Activated CD8-positive, alpha-beta T cell treated with anti-CD3 and anti-CD28 coated beads for 36 hours (primary cell): ENCODE results near the gene TRAPPC3. TPM values are rescaled to one million over a fixed set of nuclear protein-coding genes. Genes with fewer than 3 reads are reported as not detected.

Experiments used
- ATAC-seq: fragments of 200-7000 bp; cut with Tn5 transposase; one replicate; pipeline ENCODE4 v1.10.0; 2021; ENCODE audit warnings: mild to moderate bottlenecking, moderate library complexity
- CTCF ChIA-PET: fragments of 350-600 bp; sonication (Branson Sonifier 250); formaldehyde crosslinking; loops from one replicate; lab custom pipeline; 2021; ENCODE audit warnings: antibody characterized with exemption; lab: Charles Lee
- POLR2A ChIA-PET: fragments of 350-600 bp; sonication (Branson Sonifier 250); formaldehyde crosslinking; loops from one replicate; lab custom pipeline; 2021; ENCODE audit warnings: antibody characterized with exemption; lab: Charles Lee
- DNase-seq: peaks from one replicate; pipeline ENCODE4 v3.0.0-alpha.2; 2020
- H3K27ac Mint-ChIP-seq: one replicate; pipeline ENCODE4 v1.8.0; 2021; ENCODE audit warnings: mild to moderate bottlenecking, mixed read lengths
- H3K27me3 Mint-ChIP-seq: one replicate; pipeline ENCODE4 v1.8.0; 2021; ENCODE audit warnings: mixed read lengths
- H3K36me3 Mint-ChIP-seq: one replicate; pipeline ENCODE4 v1.8.0; 2021; ENCODE audit warnings: low read depth, mixed read lengths
- H3K4me1 Mint-ChIP-seq: one replicate; pipeline ENCODE4 v1.8.0; 2021; ENCODE audit warnings: low read depth, mixed read lengths
- H3K4me3 Mint-ChIP-seq: one replicate; pipeline ENCODE4 v1.8.0; 2021; ENCODE audit warnings: mild to moderate bottlenecking, moderate library complexity, mixed read lengths
- H3K9me3 Mint-ChIP-seq: one replicate; pipeline ENCODE4 v1.8.0; 2021; ENCODE audit warnings: mixed read lengths
- CTCF ChIP-seq: fragments of 200-600 bp; IDR thresholded peaks from one replicate; pipeline ENCODE4 v1.8.0; 2022; ENCODE audit warnings: antibody characterized with exemption, mild to moderate bottlenecking
- intact Hi-C: fragments of 100-400 bp; cut with micrococcal nuclease; formaldehyde crosslinking; loops from one replicate; pipeline ENCODE4 v1.10.0; 2022
- total RNA-seq, 2 experiments: library from RNA; stranded (reverse); gene quantifications; one replicate each; pipeline ENCODE4 v1.2.3, GENCODE V29; 2021

Gene TRAPPC3
- total RNA-seq, 2 experiments from 2014 or later = 47.9 to 48.4 TPM

GRCh38 chr1:36134505-36135329, 14.6 kb downstream of the TRAPPC3 start:
- H3K9me3 Mint-ChIP-seq = no peaks in the 10 kb centered on the region
- peak; percentile 75 for DNase-seq
- H3K27ac Mint-ChIP-seq = peak overlapping the region; percentile 28
- no peak overlapping the region for H3K4me3 Mint-ChIP-seq
- ChIA-PET CTCF (interaction anchor here (0.6 to 6.3 kb wide), 40 partner anchors 10 to 285 kb away, joined by 3 to 86 read pairs (median 4); partner anchors contain the start of genes ADPRS, AGO3, EVA1B and TRAPPC3), POLR2A (interaction anchor here (0.6 to 2.4 kb wide), 6 partner anchors 14 to 262 kb away, joined by 3 to 8 read pairs (median 4); partner anchors contain the start of gene TRAPPC3)
- no peaks in the 10 kb centered on the region for H3K4me1 Mint-ChIP-seq
- peak; percentile 90 for TF ChIP-seq CTCF
- no peaks in the 10 kb centered on the region for H3K27me3 Mint-ChIP-seq
- intact Hi-C loops = loop anchor here (2.0 kb wide), 1 partner anchor 34 kb away; no protein-coding TSS in a partner anchor
- H3K36me3 Mint-ChIP-seq = peaks cover 7% of the 10 kb centered on the region
- peak; percentile 89 for ATAC-seq

DNA sequence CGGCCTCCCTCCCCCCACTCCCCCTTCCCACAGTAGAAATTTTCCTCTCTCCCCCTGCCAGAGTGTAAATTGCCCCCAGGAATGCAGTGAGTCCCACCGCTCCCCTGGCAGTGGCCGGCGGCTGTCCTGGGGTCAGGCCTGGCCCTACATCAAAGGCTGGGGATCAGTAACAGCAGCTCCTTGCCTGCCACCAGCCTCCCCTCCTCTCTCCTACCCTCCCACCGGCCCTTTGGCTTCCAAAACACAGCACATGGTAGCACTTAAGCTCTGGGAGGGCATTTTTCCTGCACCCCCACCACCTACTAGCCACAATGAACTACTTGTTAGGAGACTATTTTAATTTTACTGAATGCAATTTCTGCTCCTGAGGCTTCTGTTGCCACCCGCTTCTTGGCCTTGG, 15.3 kb downstream of the TRAPPC3 start:
- ChIA-PET POLR2A (interaction anchor here (1.1 to 2.4 kb wide), 3 partner anchors 15 to 34 kb away, joined by 3 to 8 read pairs (median 4); partner anchors contain the start of gene TRAPPC3), CTCF (interaction anchor here (1.0 to 6.3 kb wide), 22 partner anchors 11 to 286 kb away, joined by 3 to 86 read pairs (median 6); partner anchors contain the start of genes AGO3 and TRAPPC3)
- H3K4me3 Mint-ChIP-seq = no peak overlapping the region
- intact Hi-C loops = loop anchor here (2.0 kb wide), 1 partner anchor 33 kb away; no protein-coding TSS in a partner anchor
- DNase-seq (no peak), ATAC-seq (no peak)
- H3K9me3 Mint-ChIP-seq = no peaks in the 10 kb centered on the region
- H3K27me3 Mint-ChIP-seq = no peaks in the 10 kb centered on the region
- no peaks in the 10 kb centered on the region for H3K4me1 Mint-ChIP-seq
- TF ChIP-seq CTCF = no peak
- H3K36me3 Mint-ChIP-seq = peaks cover 7% of the 10 kb centered on the region
- H3K27ac Mint-ChIP-seq = no peak overlapping the region

GRCh38 chr1:36133484-36133883, 15.8 kb downstream of the TRAPPC3 start:
- ChIA-PET POLR2A (interaction anchor here (1.1 to 2.4 kb wide), 3 partner anchors 15 to 33 kb away, joined by 3 to 8 read pairs (median 4); partner anchors contain the start of gene TRAPPC3), CTCF (interaction anchor here (0.6 to 6.3 kb wide), 18 partner anchors 11 to 471 kb away, joined by 3 to 86 read pairs (median 5); partner anchors contain the start of gene TRAPPC3)
- ATAC-seq (no peak), DNase-seq (no peak)
- Mint-ChIP-seq H3K36me3 (peaks cover 5% of the 10 kb centered on the region), H3K9me3 (no peaks in the 10 kb centered on the region), H3K4me3 (no peak overlapping the region), H3K4me1 (no peaks in the 10 kb centered on the region), H3K27ac (no peak overlapping the region), H3K27me3 (no peaks in the 10 kb centered on the region)
- no peak for TF ChIP-seq CTCF
- intact Hi-C loops = no loop called here

DNA sequence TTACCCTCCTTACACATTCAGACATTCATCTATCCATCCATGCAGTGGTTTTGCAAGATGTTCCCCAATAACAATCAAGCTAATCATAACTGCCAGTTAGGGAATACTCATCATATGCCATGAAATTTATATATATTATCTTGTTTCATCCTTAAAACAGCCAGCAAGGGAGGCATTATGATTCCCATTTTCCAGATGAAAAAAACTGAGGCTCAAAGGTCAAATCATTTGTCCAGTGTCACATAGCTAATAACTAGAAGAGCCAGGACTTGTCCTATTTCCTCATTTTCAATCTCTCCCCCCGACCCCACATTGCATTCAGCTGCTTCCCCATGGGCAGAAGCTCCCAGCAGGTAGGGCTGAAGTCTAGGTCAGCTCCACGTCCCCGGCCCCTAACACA, 17.3 kb downstream of the TRAPPC3 start:
- CTCF ChIA-PET = interaction anchor here (4.6 to 6.3 kb wide), 2 partner anchors 30 to 37 kb away, joined by 71 to 86 read pairs; no protein-coding TSS in a partner anchor
- Mint-ChIP-seq H3K9me3 (no peaks in the 10 kb centered on the region), H3K27me3 (no peaks in the 10 kb centered on the region), H3K4me3 (no peak overlapping the region), H3K36me3 (peaks cover 2% of the 10 kb centered on the region), H3K4me1 (no peaks in the 10 kb centered on the region), H3K27ac (no peak overlapping the region)
- DNase-seq = no peak
- intact Hi-C loops = no loop called here
- TF ChIP-seq CTCF = no peak
- ATAC-seq = no peak
- POLR2A ChIA-PET = interaction anchor here (0.9 kb wide), 1 partner anchor 30 kb away, joined by 4 read pairs; no protein-coding TSS in a partner anchor
